RWPE2 (cell line): Measurements from ENCODE around the gene ERBB2.

ENCODE experiments used
- ATAC-seq: fragments of 200-7000 bp; cut with Tn5 transposase; 3 replicates; pipeline ENCODE4 v1.9.1; 2021; ENCODE audit warnings: low read depth
- DNase-seq: peaks from one replicate; pipeline ENCODE4 v3.0.0-alpha.2; 2020; ENCODE audit warnings: low spot score
- H3K27ac ChIP-seq: fragments of 450-650 bp; 2 replicates; pipeline ENCODE4 v1.5.1; 2017; ENCODE audit warnings: mild to moderate bottlenecking; ENCODE audit not compliant: poor library complexity, severe bottlenecking
- H3K27me3 ChIP-seq: fragments of 250-450 bp; sonication (Bioruptor Pico); 2 replicates; pipeline ENCODE4 v1.5.1; 2021; ENCODE audit warnings: mild to moderate bottlenecking, moderate library complexity; ENCODE audit not compliant: insufficient read depth, poor library complexity, severe bottlenecking
- H3K36me3 ChIP-seq: fragments of 250-450 bp; sonication (Bioruptor Pico); 2 replicates; pipeline ENCODE4 v1.5.1; 2020; ENCODE audit warnings: low read depth, mild to moderate bottlenecking, moderate library complexity
- H3K4me1 ChIP-seq: fragments of 250-450 bp; sonication (Bioruptor Pico); 2 replicates; pipeline ENCODE4 v1.5.1; 2021; ENCODE audit warnings: mild to moderate bottlenecking, moderate library complexity; ENCODE audit not compliant: insufficient read depth, poor library complexity, severe bottlenecking
- H3K4me3 ChIP-seq: fragments of 250-450 bp; sonication (Bioruptor Pico); 2 replicates; pipeline ENCODE4 v1.5.1; 2021; ENCODE audit warnings: mild to moderate bottlenecking, moderate library complexity; ENCODE audit not compliant: severe bottlenecking
- H3K9me3 ChIP-seq: fragments of 250-450 bp; sonication (Bioruptor Pico); 2 replicates; pipeline ENCODE4 v1.5.1; 2021; ENCODE audit warnings: mild to moderate bottlenecking, moderate library complexity; ENCODE audit not compliant: severe bottlenecking
- CTCF ChIP-seq: fragments of 450-650 bp; IDR thresholded peaks from one replicate; pipeline ENCODE4 v1.5.1; 2017; ENCODE audit warnings: mild to moderate bottlenecking, moderate library complexity; ENCODE audit not compliant: poor library complexity, severe bottlenecking

The ERBB2 gene

DNA sequence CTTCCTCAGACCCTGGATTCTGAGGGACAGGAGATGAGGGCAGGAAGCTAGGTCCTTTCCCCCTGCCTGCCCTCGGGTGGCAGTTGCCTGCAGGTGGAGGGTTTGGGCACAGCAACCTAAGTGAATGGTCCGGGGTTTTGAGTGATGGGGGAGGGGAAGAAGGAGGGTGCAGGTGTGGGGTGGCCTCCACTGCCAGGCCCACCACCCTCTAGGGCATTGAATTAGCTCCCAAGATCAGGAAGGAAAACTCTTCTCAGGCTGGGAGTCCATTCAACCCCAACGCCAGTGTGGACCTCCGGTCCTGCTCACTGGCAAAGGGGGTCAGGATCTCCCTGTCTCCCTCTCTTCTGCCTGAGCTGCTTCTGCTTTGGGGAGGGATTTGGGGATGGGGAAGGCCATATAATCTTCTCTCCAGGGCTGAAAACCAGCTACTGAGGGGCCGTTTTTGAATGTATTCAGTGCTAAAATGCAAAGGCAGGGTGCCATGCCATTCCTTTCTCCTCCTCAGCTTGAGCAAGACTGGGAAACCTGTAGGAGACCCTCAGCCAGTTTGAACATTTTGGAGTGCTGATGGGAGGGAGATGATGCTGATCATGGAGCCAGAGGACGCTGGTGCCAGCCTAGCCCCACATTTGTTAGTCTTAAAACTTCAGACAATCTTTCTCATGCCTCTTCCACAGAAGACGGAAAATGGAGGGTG is 56.7 kb downstream of the ERBB2 start:
- Histone ChIP-seq H3K4me3 (no peak overlapping the region), H3K27me3 (no peaks in the 10 kb centered on the region), H3K9me3 (no peaks in the 10 kb centered on the region), H3K36me3 (no peaks in the 10 kb centered on the region), H3K4me1 (no peaks in the 10 kb centered on the region), H3K27ac (no peak overlapping the region)
- DNase-seq: no peak
- no peak for ATAC-seq
- TF ChIP-seq CTCF: no peak

GRCh38 chr17:39757176-39757662 is 57.4 kb downstream of the ERBB2 start:
- TF ChIP-seq CTCF: no peak

GRCh38 chr17:39757931-39758873 is 58.3 kb downstream of the ERBB2 start:
- DNase-seq: no peak
- H3K4me1 ChIP-seq: no peaks in the 10 kb centered on the region
- H3K27ac ChIP-seq: no peak overlapping the region
- H3K36me3 ChIP-seq: no peaks in the 10 kb centered on the region
- no peak overlapping the region for H3K4me3 ChIP-seq
- no peaks in the 10 kb centered on the region for H3K27me3 ChIP-seq
- H3K9me3 ChIP-seq: no peaks in the 10 kb centered on the region
- TF ChIP-seq CTCF: no peak
- no peak for ATAC-seq

More at GRCh38 chr17:39757176-39757662, 57.4 kb downstream of the ERBB2 start:
- no peak overlapping the region for H3K4me3 ChIP-seq
- H3K27me3 ChIP-seq: no peaks in the 10 kb centered on the region
- H3K4me1 ChIP-seq: no peaks in the 10 kb centered on the region
- no peaks in the 10 kb centered on the region for H3K9me3 ChIP-seq
- DNase-seq (no peak), ATAC-seq (no peak)
- H3K36me3 ChIP-seq: no peaks in the 10 kb centered on the region
- no peak overlapping the region for H3K27ac ChIP-seq

- no peak overlapping the region for H3K4me3 ChIP-seq
- ATAC-seq (no peak), DNase-seq (no peak)
- H3K9me3 ChIP-seq: no peaks in the 10 kb centered on the region
- no peak for TF ChIP-seq CTCF
- no peak overlapping the region for H3K27ac ChIP-seq
- H3K27me3 ChIP-seq: no peaks in the 10 kb centered on the region
- no peaks in the 10 kb centered on the region for H3K36me3 ChIP-seq
- H3K4me1 ChIP-seq: no peaks in the 10 kb centered on the region
Measured at GRCh38 chr17:39759204-39759603, 59.3 kb downstream of the ERBB2 start.
